ENCODE data around the gene RASGEF1B.

The RASGEF1B gene

GRCh38 chr4:81466841-81467671, 4.7 kb downstream of the RASGEF1B start:
- DNase-seq (ENCODE audit: low read depth), result peak; percentile 34
- H3K4me3 ChIP-seq (ENCODE audit: low read depth, low read length), result no peak overlapping the region
- peak; percentile 93 for TF ChIP-seq CTCF (IDR thresholded peaks at IDR 0.05; ENCODE audit: control insufficient read depth, extremely low read depth, insufficient read depth)

- no peak for DNase-seq (ENCODE audit: low read depth)
Observed at GRCh38 chr4:81465406-81466340, 6.0 kb downstream of the RASGEF1B start.

GRCh38 chr4:81460834-81461233, 10.9 kb downstream of the RASGEF1B start:
- H3K4me3 ChIP-seq (ENCODE audit: low read depth, low read length), result no peak overlapping the region
- no peak for DNase-seq (ENCODE audit: low read depth)
- TF ChIP-seq CTCF (IDR thresholded peaks at IDR 0.05; ENCODE audit: control insufficient read depth, extremely low read depth, insufficient read depth), result no peak

More at GRCh38 chr4:81465406-81466340, 6.0 kb downstream of the RASGEF1B start:
- no peak for TF ChIP-seq CTCF (IDR thresholded peaks at IDR 0.05; ENCODE audit: control insufficient read depth, extremely low read depth, insufficient read depth)
- H3K4me3 ChIP-seq (ENCODE audit: low read depth, low read length), result no peak overlapping the region

- DNase-seq (ENCODE audit: low read depth), result no peak
- TF ChIP-seq CTCF (IDR thresholded peaks at IDR 0.05; ENCODE audit: control insufficient read depth, extremely low read depth, insufficient read depth), result no peak
Observed at GRCh38 chr4:81460191-81460701, 11.5 kb downstream of the RASGEF1B start.

GRCh38 chr4:81459228-81459627, 12.5 kb downstream of the RASGEF1B start:
- DNase-seq (ENCODE audit: low read depth), result no peak
- no peak overlapping the region for H3K4me3 ChIP-seq (ENCODE audit: low read depth, low read length)
- TF ChIP-seq CTCF (IDR thresholded peaks at IDR 0.05; ENCODE audit: control insufficient read depth, extremely low read depth, insufficient read depth), result no peak

More at GRCh38 chr4:81460191-81460701, 11.5 kb downstream of the RASGEF1B start:
- H3K4me3 ChIP-seq (ENCODE audit: low read depth, low read length), result no peak overlapping the region

- no peak overlapping the region for H3K4me3 ChIP-seq (ENCODE audit: low read depth, low read length)
- no peak for TF ChIP-seq CTCF (IDR thresholded peaks at IDR 0.05; ENCODE audit: control insufficient read depth, extremely low read depth, insufficient read depth)
- DNase-seq (ENCODE audit: low read depth), result no peak
Observed at GRCh38 chr4:81457921-81458520, 13.7 kb downstream of the RASGEF1B start.
